GM12873 (cell line): ENCODE data around the gene CDKAL1.

Source experiments
- CTCF ChIP-seq: IDR thresholded peaks from 2 replicates; pipeline ENCODE4 v1.5.1; 2012; ENCODE audit warnings: low read depth, mild to moderate bottlenecking, moderate library complexity, low read length, control low read depth; ENCODE audit not compliant: insufficient read depth; ENCODE audit errors: missing control alignments

The CDKAL1 gene

GRCh38 chr6:20554817-20555216 is 20.6 kb downstream of the CDKAL1 start:
- no peak for TF ChIP-seq CTCF

GRCh38 chr6:20559924-20560551 is 25.8 kb downstream of the CDKAL1 start:
- TF ChIP-seq CTCF: no peak

GRCh38 chr6:20563377-20563776 is 29.1 kb downstream of the CDKAL1 start:
- no peak for TF ChIP-seq CTCF

GRCh38 chr6:20564269-20564668 is 30.0 kb downstream of the CDKAL1 start:
- TF ChIP-seq CTCF: peak; percentile 22

- no peak for TF ChIP-seq CTCF
Observed at GRCh38 chr6:20564777-20565176, 30.5 kb downstream of the CDKAL1 start.

GRCh38 chr6:20565342-20565741 is 31.1 kb downstream of the CDKAL1 start:
- no peak for TF ChIP-seq CTCF

GRCh38 chr6:20566109-20566508 is 31.9 kb downstream of the CDKAL1 start:
- no peak for TF ChIP-seq CTCF
